ENCODE results near the gene TACC3.

TACC3 gene

DNA sequence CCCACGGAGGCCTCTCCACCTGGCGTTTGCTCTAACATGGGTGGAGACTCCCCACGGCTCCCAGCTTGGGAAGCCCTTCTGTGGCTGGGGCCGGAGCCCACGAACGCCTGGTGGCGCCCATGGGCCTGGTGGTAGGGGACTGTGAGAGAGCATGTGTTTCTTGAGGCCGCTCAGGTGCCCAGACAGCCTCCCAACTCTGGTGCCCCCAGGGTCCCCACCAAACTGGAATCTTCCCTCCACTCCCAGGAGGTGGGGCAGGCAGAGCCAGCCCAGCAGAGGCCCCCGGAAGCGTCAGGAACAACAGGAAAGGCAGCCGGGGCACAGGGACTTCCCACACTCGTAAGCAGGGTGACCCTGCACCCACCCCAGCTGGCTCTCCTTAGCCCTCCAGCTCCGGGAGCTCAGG, 38.5 kb downstream of the TACC3 start:
- CTCF ChIA-PET: interaction anchor here (1.3 kb wide), 1 partner anchor 50 kb away, joined by 3 read pairs; no protein-coding TSS in a partner anchor
- peaks cover 41% of the 10 kb centered on the region for H3K27me3 Mint-ChIP-seq
- no peak overlapping the region for H3K4me3 Mint-ChIP-seq
- H3K36me3 Mint-ChIP-seq: no peaks in the 10 kb centered on the region
- peaks cover 2% of the 10 kb centered on the region for H3K4me1 Mint-ChIP-seq
- no peak for DNase-seq
- no peaks in the 10 kb centered on the region for H3K9me3 Mint-ChIP-seq
- no peak overlapping the region for H3K27ac Mint-ChIP-seq

- H3K36me3 Mint-ChIP-seq: no peaks in the 10 kb centered on the region
- no peak overlapping the region for H3K27ac Mint-ChIP-seq
- no peak overlapping the region for H3K4me3 Mint-ChIP-seq
- H3K4me1 Mint-ChIP-seq: peaks cover 2% of the 10 kb centered on the region
- H3K27me3 Mint-ChIP-seq: peaks cover 49% of the 10 kb centered on the region
- no peaks in the 10 kb centered on the region for H3K9me3 Mint-ChIP-seq
- DNase-seq: no peak
- CTCF ChIA-PET: interaction anchor here (0.6 to 1.3 kb wide), 3 partner anchors 12 to 50 kb away, joined by 3 to 4 read pairs (median 3); no protein-coding TSS in a partner anchor
Measured at GRCh38 chr4:1760521-1761071, 39.3 kb downstream of the TACC3 start.

DNA sequence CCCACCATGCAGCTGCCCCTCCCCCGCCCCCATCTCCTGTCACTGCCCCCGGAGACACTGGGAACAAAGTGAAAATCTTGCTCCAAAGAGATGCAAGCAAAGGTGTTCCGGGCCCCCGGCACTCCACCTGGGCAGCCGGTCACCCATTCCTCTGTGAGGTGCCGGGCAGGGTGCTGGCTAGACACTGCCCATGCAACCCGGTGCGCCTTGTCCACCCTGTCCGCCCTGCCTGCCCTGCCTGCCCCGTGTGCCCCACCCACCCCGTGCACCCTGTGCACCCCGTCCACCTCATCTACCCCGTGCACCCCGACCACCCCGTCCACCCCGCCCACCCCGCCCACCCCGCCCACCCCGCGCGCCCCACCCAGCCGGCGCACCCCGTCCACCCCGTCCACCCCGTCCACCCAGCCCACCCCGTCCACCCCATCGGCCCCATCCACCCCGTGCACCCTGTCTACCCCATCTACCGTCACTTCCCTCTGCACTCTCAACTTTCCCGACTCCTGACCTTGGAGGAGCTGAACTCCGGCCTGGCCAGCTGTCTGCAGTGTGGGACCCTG, 39.9 kb downstream of the TACC3 start:
- H3K4me3 Mint-ChIP-seq: no peak overlapping the region
- no peaks in the 10 kb centered on the region for H3K36me3 Mint-ChIP-seq
- H3K27ac Mint-ChIP-seq: no peak overlapping the region
- no peak for DNase-seq
- CTCF ChIA-PET: no interaction called here
- peaks cover 55% of the 10 kb centered on the region for H3K27me3 Mint-ChIP-seq
- H3K9me3 Mint-ChIP-seq: no peaks in the 10 kb centered on the region
- H3K4me1 Mint-ChIP-seq: peaks cover 4% of the 10 kb centered on the region

GRCh38 chr4:1762264-1763010, 41.1 kb downstream of the TACC3 start:
- no peak for DNase-seq
- Mint-ChIP-seq H3K9me3 (no peaks in the 10 kb centered on the region), H3K27me3 (peaks cover 60% of the 10 kb centered on the region), H3K36me3 (no peaks in the 10 kb centered on the region), H3K4me1 (peaks cover 4% of the 10 kb centered on the region), H3K27ac (no peak overlapping the region), H3K4me3 (no peak overlapping the region)
- CTCF ChIA-PET: interaction anchor here (1.0 kb wide), 1 partner anchor 14 kb away, joined by 3 read pairs; no protein-coding TSS in a partner anchor

DNA sequence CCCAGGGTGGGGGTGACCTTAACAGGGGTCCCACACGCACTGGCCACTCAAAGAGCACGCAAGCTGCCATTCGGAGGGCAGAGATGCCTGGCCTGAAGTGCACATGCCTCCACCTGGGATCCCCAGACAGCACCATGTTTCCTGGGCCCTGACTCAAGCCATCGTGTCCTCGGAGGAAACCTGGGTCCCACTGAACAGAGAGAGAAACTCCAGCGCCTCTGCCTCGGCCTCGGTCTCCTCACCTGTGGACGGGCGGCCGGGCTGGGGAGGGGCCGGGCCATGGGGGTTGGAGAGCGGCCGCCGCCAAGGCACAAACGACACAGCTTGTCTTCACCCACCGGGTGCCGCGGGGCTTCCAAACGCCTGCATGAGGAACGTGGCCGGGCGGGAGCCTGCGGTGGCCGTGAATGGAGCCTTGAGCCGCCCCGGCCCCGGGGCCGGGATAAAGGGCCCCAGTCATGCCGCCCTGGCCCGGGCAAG, 41.8 kb downstream of the TACC3 start:
- Mint-ChIP-seq H3K4me1 (peaks cover 6% of the 10 kb centered on the region), H3K27me3 (peaks cover 65% of the 10 kb centered on the region), H3K4me3 (no peak overlapping the region), H3K36me3 (no peaks in the 10 kb centered on the region), H3K27ac (no peak overlapping the region), H3K9me3 (no peaks in the 10 kb centered on the region)
- CTCF ChIA-PET: no interaction called here
- no peak for DNase-seq

- no peaks in the 10 kb centered on the region for H3K36me3 Mint-ChIP-seq
Measured at GRCh38 chr4:1763550-1764080, 42.3 kb downstream of the TACC3 start.

GRCh38 chr4:1764670-1765069, 43.3 kb downstream of the TACC3 start:
- H3K4me1 Mint-ChIP-seq: peaks cover 7% of the 10 kb centered on the region
- H3K27ac Mint-ChIP-seq: no peak overlapping the region
- H3K36me3 Mint-ChIP-seq: no peaks in the 10 kb centered on the region
- no peak overlapping the region for H3K4me3 Mint-ChIP-seq
- no peaks in the 10 kb centered on the region for H3K9me3 Mint-ChIP-seq
- no peak for DNase-seq
- peaks cover 80% of the 10 kb centered on the region for H3K27me3 Mint-ChIP-seq
- CTCF ChIA-PET: no interaction called here

More at GRCh38 chr4:1763550-1764080, 42.3 kb downstream of the TACC3 start:
- Mint-ChIP-seq H3K9me3 (no peaks in the 10 kb centered on the region), H3K27me3 (peaks cover 70% of the 10 kb centered on the region), H3K27ac (no peak overlapping the region), H3K4me1 (peaks cover 7% of the 10 kb centered on the region), H3K4me3 (no peak overlapping the region)
- CTCF ChIA-PET: no interaction called here
- no peak for DNase-seq

GRCh38 chr4:1765409-1766072, 44.2 kb downstream of the TACC3 start:
- no peak overlapping the region for H3K27ac Mint-ChIP-seq
- H3K36me3 Mint-ChIP-seq: no peaks in the 10 kb centered on the region
- H3K27me3 Mint-ChIP-seq: peaks cover 78% of the 10 kb centered on the region
- H3K4me3 Mint-ChIP-seq: no peak overlapping the region
- no peaks in the 10 kb centered on the region for H3K9me3 Mint-ChIP-seq
- CTCF ChIA-PET: interaction anchor here (2.9 kb wide), 1 partner anchor 18 kb away, joined by 13 read pairs; no protein-coding TSS in a partner anchor
- H3K4me1 Mint-ChIP-seq: peaks cover 7% of the 10 kb centered on the region
- DNase-seq: no peak

GRCh38 chr4:1766106-1767060, 45.1 kb downstream of the TACC3 start:
- Mint-ChIP-seq H3K4me1 (peaks cover 7% of the 10 kb centered on the region), H3K27me3 (peaks cover 85% of the 10 kb centered on the region), H3K27ac (no peak overlapping the region), H3K4me3 (no peak overlapping the region), H3K9me3 (no peaks in the 10 kb centered on the region), H3K36me3 (no peaks in the 10 kb centered on the region)
- CTCF ChIA-PET: interaction anchor here (2.9 kb wide), 1 partner anchor 18 kb away, joined by 13 read pairs; no protein-coding TSS in a partner anchor
- no peak for DNase-seq

DNA sequence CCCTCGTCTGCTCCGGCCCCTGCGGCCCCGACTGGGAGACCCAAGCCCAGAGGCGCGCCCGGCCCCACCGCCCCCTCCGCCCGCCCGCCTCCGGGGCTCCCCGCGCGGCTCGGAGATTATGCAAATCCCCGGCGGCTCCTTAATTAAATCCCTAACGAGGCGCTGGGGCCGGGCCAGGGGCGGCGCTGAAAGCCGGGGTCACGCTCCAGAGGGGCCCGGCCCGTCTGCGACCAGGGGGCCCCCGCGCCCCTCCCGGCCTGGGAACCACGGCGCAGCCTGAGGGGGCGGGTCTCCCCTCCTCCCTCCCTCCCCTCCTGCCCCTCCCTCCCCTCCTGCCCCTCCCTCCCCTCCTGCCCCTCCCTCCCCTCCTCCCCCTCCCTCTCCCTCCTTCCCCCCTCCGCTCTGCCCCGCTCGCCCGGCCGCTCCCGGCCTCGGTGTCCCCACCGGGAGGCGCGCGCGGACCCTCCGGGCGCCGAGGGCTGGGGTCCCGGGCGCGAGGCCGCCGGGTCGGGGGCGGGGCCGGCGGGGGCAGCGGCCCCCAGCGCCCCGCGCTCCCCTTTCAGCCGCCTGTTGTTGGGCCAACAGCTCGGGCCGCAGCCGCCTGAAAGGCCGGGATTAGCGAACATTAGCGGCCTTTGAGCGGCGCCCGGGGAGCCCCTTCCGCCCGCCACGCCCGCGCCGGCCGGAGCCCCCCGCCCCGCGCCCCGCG, 45.9 kb downstream of the TACC3 start:
- no peaks in the 10 kb centered on the region for H3K9me3 Mint-ChIP-seq
- no peak overlapping the region for H3K4me3 Mint-ChIP-seq
- CTCF ChIA-PET: interaction anchor here (1.6 to 2.9 kb wide), 2 partner anchors 19 to 74 kb away, joined by 3 to 13 read pairs; no protein-coding TSS in a partner anchor

GRCh38 chr4:1767770-1768366, 46.5 kb downstream of the TACC3 start:
- DNase-seq: peak; percentile 59
- CTCF ChIA-PET: interaction anchor here (0.6 to 2.9 kb wide), 4 partner anchors 12 to 74 kb away, joined by 3 to 13 read pairs (median 3); no protein-coding TSS in a partner anchor
- H3K9me3 Mint-ChIP-seq: no peaks in the 10 kb centered on the region
- peaks cover 76% of the 10 kb centered on the region for H3K27me3 Mint-ChIP-seq
- no peak overlapping the region for H3K27ac Mint-ChIP-seq
- H3K4me3 Mint-ChIP-seq: peak overlapping the region; percentile 56
- no peaks in the 10 kb centered on the region for H3K36me3 Mint-ChIP-seq
- peaks cover 7% of the 10 kb centered on the region for H3K4me1 Mint-ChIP-seq

More for the DNA sequence above, 45.9 kb downstream of the TACC3 start:
- Mint-ChIP-seq H3K4me1 (peaks cover 9% of the 10 kb centered on the region), H3K27me3 (peaks cover 82% of the 10 kb centered on the region), H3K36me3 (no peaks in the 10 kb centered on the region), H3K27ac (no peak overlapping the region)
- peak; percentile 33 for DNase-seq

DNA sequence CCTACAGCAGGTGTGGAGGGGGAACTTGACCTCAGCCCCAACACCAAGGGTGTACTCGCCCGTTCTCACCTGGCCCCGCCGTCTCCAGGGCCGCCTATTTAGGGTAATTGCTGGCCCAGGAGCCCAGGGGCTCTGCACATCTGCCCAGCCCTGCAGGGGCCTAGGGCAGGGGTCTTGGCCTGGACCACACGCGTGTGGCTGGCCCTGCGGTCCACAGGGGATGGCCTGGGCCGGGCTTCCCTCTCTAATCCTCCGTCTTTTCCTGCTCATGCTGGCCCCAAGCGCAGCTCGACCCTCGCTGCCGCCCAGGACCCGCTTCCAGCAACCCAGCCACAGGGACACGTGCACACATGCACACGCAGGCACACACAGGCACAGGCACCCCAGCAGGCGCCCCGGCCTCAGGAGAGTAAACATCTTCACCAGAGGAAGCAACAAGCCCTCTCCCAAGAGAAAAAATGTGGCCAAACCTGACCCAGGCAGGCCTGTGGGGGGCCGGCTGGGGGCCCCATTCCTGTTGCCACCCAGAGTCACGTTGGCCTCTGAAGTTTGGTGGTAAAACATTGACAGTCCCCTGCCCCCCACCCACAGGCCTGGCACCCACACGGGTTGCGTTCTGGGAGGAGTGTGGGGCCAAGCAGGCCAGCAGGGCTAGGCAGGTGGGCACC, 47.2 kb downstream of the TACC3 start:
- Mint-ChIP-seq H3K9me3 (no peaks in the 10 kb centered on the region), H3K4me1 (peaks cover 7% of the 10 kb centered on the region), H3K27me3 (peaks cover 70% of the 10 kb centered on the region), H3K27ac (no peak overlapping the region), H3K36me3 (no peaks in the 10 kb centered on the region), H3K4me3 (peak overlapping the region; percentile 64)
- DNase-seq: no peak
- CTCF ChIA-PET: interaction anchor here (0.6 to 2.9 kb wide), 4 partner anchors 12 to 75 kb away, joined by 3 to 13 read pairs (median 3); no protein-coding TSS in a partner anchor
